Putamen (tissue), 1 donor: ENCODE data around the gene C3orf49.

Source experiments
- DNase-seq: peaks from one replicate; pipeline ENCODE4 v3.0.0-alpha.2; 2016; ENCODE audit warnings: low spot score

The C3orf49 gene

DNA sequence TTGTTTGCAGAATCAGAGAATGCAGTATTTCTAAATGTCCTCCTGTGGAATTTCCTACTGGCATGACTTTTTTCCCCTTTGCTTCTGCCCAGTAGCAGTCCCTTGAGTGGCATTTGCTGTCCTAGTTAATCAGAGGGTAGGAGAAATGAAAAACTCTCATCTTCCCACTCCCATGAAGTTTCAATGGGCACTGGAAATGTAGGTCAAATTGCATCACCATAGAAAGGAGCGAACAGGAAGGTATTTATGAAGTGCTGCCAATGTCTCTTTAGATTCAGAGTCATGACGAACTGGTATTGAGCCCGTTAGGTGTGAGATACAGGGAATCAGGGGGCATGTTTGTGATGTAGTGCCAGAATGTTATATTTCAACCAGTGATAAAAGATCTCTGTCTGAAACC, 67.8 kb downstream of the C3orf49 start:
- no peak for DNase-seq

DNA sequence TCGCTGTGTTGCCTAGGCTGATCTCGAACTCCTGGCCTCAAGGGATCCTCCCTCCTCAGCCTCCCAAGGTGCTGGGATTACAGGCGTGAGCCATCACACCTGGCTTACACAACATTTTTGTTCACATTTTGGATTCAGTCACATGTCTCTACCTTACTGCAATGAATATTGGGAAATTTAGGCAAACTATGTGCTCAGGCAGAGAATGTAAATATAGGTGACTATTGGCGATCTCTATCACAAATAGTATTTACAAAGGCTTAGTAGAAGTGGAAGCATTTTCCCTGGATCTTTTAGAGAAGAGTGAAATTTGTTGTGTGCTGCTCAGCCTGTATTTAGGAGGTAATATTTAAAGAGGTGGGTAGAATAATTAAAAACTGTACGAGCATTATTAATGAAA, 72.4 kb downstream of the C3orf49 start:
- no peak for DNase-seq

DNA sequence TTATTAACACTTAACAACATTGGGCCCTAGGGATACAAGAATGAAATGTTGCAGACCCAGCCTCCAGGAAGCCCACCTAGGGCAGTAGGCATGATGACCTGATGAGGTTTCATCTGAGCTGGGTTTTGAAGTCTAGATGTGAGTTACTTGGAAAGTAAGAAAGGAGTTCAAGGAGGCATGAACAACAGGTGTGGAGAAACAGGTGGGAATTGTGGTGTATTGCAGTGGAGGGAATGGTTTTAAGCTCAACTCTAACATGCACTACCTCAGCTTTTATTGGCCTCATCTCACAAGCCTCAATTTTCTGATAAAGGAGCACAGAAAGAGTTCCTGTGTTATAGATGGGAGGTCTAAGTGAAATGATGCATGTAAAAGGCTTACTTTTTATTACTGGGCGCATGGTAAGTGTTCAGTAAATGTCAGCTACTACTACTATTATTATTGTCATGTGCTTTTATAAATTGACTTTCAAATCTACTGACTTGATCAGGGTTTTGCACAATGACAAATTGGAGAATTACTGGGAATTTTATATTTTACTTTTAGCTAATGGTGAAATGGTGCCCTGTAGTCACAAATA, 73.8 kb downstream of the C3orf49 start:
- no peak for DNase-seq

DNA sequence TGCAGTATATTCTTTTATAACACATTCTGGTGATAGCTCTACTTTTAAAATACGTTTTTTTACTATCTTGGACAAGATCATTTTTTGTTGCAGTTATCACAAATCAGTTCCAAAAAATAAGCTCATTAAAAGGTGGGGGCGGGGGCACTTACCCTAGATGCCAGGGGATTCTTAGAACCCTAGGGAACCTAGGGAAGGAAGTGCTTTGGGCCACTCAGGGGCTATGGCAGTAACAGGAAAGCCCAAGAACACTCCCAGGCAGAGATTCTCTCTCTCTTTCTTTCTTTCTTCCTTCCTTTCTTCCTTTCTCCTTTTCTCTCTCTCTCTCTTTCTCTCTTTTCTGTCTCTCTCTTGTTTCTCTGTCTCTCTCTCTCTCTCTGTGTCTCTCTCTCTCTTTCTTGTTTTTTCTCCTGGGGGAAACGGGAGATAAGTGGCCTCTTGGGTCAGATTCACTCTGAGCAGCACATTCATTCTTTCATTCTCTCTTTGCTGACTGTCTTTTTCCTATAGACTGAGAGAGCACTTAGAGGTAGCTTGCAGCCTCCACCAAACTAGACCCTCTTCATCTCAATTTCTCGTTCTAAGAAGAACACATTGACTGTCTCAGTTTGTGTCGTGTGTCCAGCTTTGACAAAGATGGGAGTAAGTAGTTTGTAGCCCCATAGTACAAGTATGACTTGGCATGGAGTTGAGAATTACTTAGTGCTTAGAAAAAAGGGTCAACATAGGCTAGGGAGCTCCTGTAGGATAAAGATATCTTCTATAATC, 76.5 kb downstream of the C3orf49 start:
- DNase-seq, result no peak

DNA sequence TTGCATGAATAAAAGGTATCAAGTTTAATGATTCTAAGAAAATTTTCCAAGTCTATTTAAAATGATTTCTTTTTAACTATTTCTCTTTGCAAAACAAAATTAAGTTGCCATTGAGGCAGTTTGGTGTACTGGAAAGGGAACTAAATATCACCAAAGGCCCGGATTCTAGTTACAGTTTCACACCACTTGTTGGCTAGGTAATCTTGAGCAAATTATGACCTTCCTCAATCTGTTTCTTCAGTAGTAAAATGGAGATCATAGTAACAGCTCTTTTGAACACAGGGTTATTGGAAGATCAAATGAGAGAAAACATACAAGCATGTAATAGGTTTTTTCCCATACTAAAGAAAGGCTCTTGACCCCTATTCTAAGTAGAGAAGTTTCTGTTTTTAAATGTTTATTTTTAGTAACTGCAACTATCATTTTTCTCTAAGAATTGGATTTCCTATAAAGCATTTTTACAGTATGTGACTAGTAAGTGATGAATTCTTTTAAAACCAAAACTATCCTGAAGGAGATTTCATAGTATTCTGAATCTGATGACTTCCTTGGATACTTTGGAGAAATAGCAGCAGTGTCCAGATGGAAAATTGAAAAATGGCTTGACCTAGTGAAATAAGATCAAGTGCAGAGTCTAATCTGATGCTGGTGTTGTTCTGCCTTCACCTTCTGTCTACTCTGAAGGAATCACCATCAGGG, 77.4 kb downstream of the C3orf49 start:
- DNase-seq, result no peak
